Transverse colon (tissue), 4 donors: ENCODE data around the gene CDCA4. TPM values are rescaled to one million over a fixed set of nuclear protein-coding genes. Genes with fewer than 3 reads are reported as not detected.

Source experiments
- DNase-seq: peaks from one replicate; pipeline ENCODE4 v3.0.0-alpha.2; 2019
- H3K27ac ChIP-seq, 4 donors: fragments of 200-600 bp; sonication (generic); 2 replicates each; pipeline ENCODE4 v1.5.1; 2016 to 2018; ENCODE audit warnings: inconsistent platforms in 4 of 4
- H3K27me3 ChIP-seq: fragments of 200-600 bp; sonication (generic); 2 replicates; pipeline ENCODE4 v1.5.1; 2017; ENCODE audit warnings: inconsistent platforms
- H3K36me3 ChIP-seq, 4 donors: fragments of 200-600 bp; sonication (generic); 2 replicates each; pipeline ENCODE4 v1.5.1; 2017 to 2019; ENCODE audit warnings: inconsistent platforms in 4 of 4
- H3K4me1 ChIP-seq, 4 donors: fragments of 200-600 bp; sonication (generic); 2 replicates each; pipeline ENCODE4 v1.5.1; 2017 to 2020; ENCODE audit warnings: inconsistent platforms in 4 of 4
- H3K4me3 ChIP-seq, 4 donors: fragments of 200-600 bp; sonication (generic); 1 replicate in 1 of 4; 2 replicates in 3 of 4; pipeline versions ENCODE4 v1.5.1 to v1.6.1; 2017 to 2019; ENCODE audit warnings: inconsistent platforms in 4 of 4
- H3K9me3 ChIP-seq, 2 donors: fragments of 200-600 bp; sonication (generic); 2 replicates each; pipeline ENCODE4 v1.5.1; 2017 to 2019; ENCODE audit warnings: inconsistent platforms in 2 of 2
- CTCF ChIP-seq, 5 experiments: fragments of 200-600 bp in 3 of 5; fragments of 450-650 bp in 2 of 5; sonication (generic) in 3 of 5; IDR thresholded peaks; 1 replicate in 2 of 5; 2 replicates in 3 of 5; pipeline ENCODE4 v1.5.1; 2016 to 2017; ENCODE audit warnings: antibody characterized with exemption in 5 of 5, inconsistent platforms in 3 of 5, mild to moderate bottlenecking in 2 of 5, moderate library complexity in 1 of 5
- EP300 ChIP-seq: sonication (generic); formaldehyde crosslinking; IDR thresholded peaks from one replicate; pipeline ENCODE4 v1.6.1; 2017; ENCODE audit warnings: antibody characterized with exemption, low read depth
- POLR2A ChIP-seq: fragments of 450-650 bp; IDR thresholded peaks from one replicate; pipeline ENCODE4 v1.6.1; 2016; ENCODE audit warnings: antibody characterized with exemption, mild to moderate bottlenecking, moderate library complexity
- POLR2AphosphoS5 ChIP-seq, 3 donors: sonication (generic); formaldehyde crosslinking; IDR thresholded peaks; one replicate each; pipeline ENCODE4 v1.6.1; 2016; ENCODE audit warnings: antibody characterized with exemption in 3 of 3
- WGBS, 2 donors: methylation state at CpG; one replicate each; pipeline ENCODE4 v1.1.5; 2018; ENCODE audit warnings: low coverage in 1 of 2; 5-methylcytosine and 5-hydroxymethylcytosine counted together
- in situ Hi-C, 4 donors: fragments of 200-750 bp; cut with MboI; loops; one replicate each; pipeline versions ENCODE4 v1.15.0 to v1.15.1; 2017; ENCODE audit warnings: low sequenced_read_pairs in 3 of 4, low pct_ligation_motif_present in 1 of 4, low pct_unique_long_range_greater_than_20kb in 1 of 4
- intact Hi-C: fragments of 100-400 bp; cut with DNase I; formaldehyde crosslinking; loops from one replicate; pipeline ENCODE4 v1.15.1; 2023; ENCODE audit warnings: low total_unique reads
- total RNA-seq, 4 donors: library from RNA; depleted of rRNA; stranded (reverse); fragments of >200 nt; gene quantifications; one replicate each; pipeline ENCODE4 v1.1.0, GENCODE V29; 2016

The CDCA4 gene
- total RNA-seq, 4 donors from 2014 or later: 0.80 to 7.5 (median 4.5) TPM

GRCh38 chr14:105063056-105063455 is 42.2 kb upstream of the CDCA4 start:
- in situ Hi-C loops (no loop called here), intact Hi-C loops (no loop called here)
- DNase-seq: no peak
- Histone ChIP-seq H3K27me3 (no peaks in the 10 kb centered on the region), H3K4me1 (peaks cover 0 to 35% (median 7%) of the 10 kb centered on the region in 4 donors), H3K9me3 (no peaks in the 10 kb centered on the region), H3K4me3 (no peak overlapping the region), H3K27ac (peak overlapping the region; percentile 57 to 78 (median 75)), H3K36me3 (no peaks in the 10 kb centered on the region)
- 68 to 72% methylated on average over 5 to 10 of the region's 10 CpGs for WGBS, 2 donors
- no peak for TF ChIP-seq POLR2A

GRCh38 chr14:105062048-105062433 is 41.2 kb upstream of the CDCA4 start:
- Histone ChIP-seq H3K27ac (peak overlapping the region; percentile 68 to 75 (median 74)), H3K9me3 (no peaks in the 10 kb centered on the region), H3K4me3 (peak overlapping the region in 1 of 4 donors; percentile 30), H3K4me1 (peaks cover 0 to 28% (median 7%) of the 10 kb centered on the region in 4 donors), H3K27me3 (no peaks in the 10 kb centered on the region), H3K36me3 (no peaks in the 10 kb centered on the region)
- 78% methylated on average over 5 of the region's 7 CpGs; no CpG with 5 or more reads in 1 of the 2 donors for WGBS, 2 donors
- no peak for DNase-seq
- in situ Hi-C loops: no loop called here
- no peak for TF ChIP-seq POLR2A
- TF ChIP-seq CTCF (IDR thresholded peaks at IDR 0.05): no peak
- TF ChIP-seq POLR2AphosphoS5 (IDR thresholded peaks at IDR 0.05): no peak
- TF ChIP-seq EP300: no peak
- intact Hi-C loops: no loop called here

- intact Hi-C loops (no loop called here), in situ Hi-C loops (no loop called here)
- TF ChIP-seq CTCF (IDR thresholded peaks at IDR 0.05) (no peak), POLR2A (no peak), EP300 (no peak), POLR2AphosphoS5 (IDR thresholded peaks at IDR 0.05) (no peak)
- H3K36me3 ChIP-seq: no peaks in the 10 kb centered on the region
- peak overlapping the region; percentile 68 to 75 (median 74) for H3K27ac ChIP-seq
- WGBS, 2 donors: 31% methylated on average over 12 of the region's 13 CpGs; no CpG with 5 or more reads in 1 of the 2 donors
- peaks cover 0 to 28% (median 7%) of the 10 kb centered on the region in 4 donors for H3K4me1 ChIP-seq
- peak; percentile 62 for DNase-seq
- no peaks in the 10 kb centered on the region for H3K9me3 ChIP-seq
- peak overlapping the region in 1 of 4 donors; percentile 30 for H3K4me3 ChIP-seq
- H3K27me3 ChIP-seq: no peaks in the 10 kb centered on the region
Measured at GRCh38 chr14:105061428-105062047, 40.7 kb upstream of the CDCA4 start.

GRCh38 chr14:105060751-105061427 is 40.0 kb upstream of the CDCA4 start:
- intact Hi-C loops (no loop called here), in situ Hi-C loops (no loop called here)
- peak; percentile 54 for DNase-seq
- no peaks in the 10 kb centered on the region for H3K36me3 ChIP-seq
- H3K4me3 ChIP-seq: peak overlapping the region in 1 of 4 donors; percentile 30
- peak overlapping the region; percentile 68 to 75 (median 74) for H3K27ac ChIP-seq
- H3K27me3 ChIP-seq: no peaks in the 10 kb centered on the region
- 50% methylated on average over 25 of the region's 30 CpGs; no CpG with 5 or more reads in 1 of the 2 donors for WGBS, 2 donors
- no peaks in the 10 kb centered on the region for H3K9me3 ChIP-seq
- no peak for TF ChIP-seq POLR2AphosphoS5 (IDR thresholded peaks at IDR 0.05)
- peaks cover 0 to 28% (median 7%) of the 10 kb centered on the region in 4 donors for H3K4me1 ChIP-seq

- in situ Hi-C loops (no loop called here), intact Hi-C loops (no loop called here)
- no peak for DNase-seq
- no peak for TF ChIP-seq EP300
- no peak for TF ChIP-seq CTCF (IDR thresholded peaks at IDR 0.05)
- no peak for TF ChIP-seq POLR2AphosphoS5 (IDR thresholded peaks at IDR 0.05)
- no peak for TF ChIP-seq POLR2A
- peak overlapping the region; percentile 68 to 75 (median 74) for H3K27ac ChIP-seq
- H3K9me3 ChIP-seq: no peaks in the 10 kb centered on the region
- peaks cover 0 to 28% (median 7%) of the 10 kb centered on the region in 4 donors for H3K4me1 ChIP-seq
- no peaks in the 10 kb centered on the region for H3K27me3 ChIP-seq
- 80 to 81% methylated on average over 1 to 16 of the region's 16 CpGs for WGBS, 2 donors
- H3K4me3 ChIP-seq: peak overlapping the region in 1 of 4 donors; percentile 30
- no peaks in the 10 kb centered on the region for H3K36me3 ChIP-seq
Measured at GRCh38 chr14:105059925-105060565, 39.2 kb upstream of the CDCA4 start.
